Measurements from ENCODE around the gene LSM14B. TPM values are rescaled to one million over a fixed set of nuclear protein-coding genes. Genes with fewer than 3 reads are reported as not detected.

LSM14B gene
- total RNA-seq, 1 donor from 2014 or later = 23.3 TPM

GRCh38 chr20:62162765-62163484, 40.6 kb downstream of the LSM14B start:
- Histone ChIP-seq H3K27me3 (ENCODE audit: control insufficient read depth, insufficient read depth, low read length) (no peaks in the 10 kb centered on the region), H3K36me3 (ENCODE audit: control insufficient read depth, insufficient read depth, low read length) (no peaks in the 10 kb centered on the region), H3K4me3 (ENCODE audit: low read depth, low read length) (no peak overlapping the region)
- no peak for TF ChIP-seq CTCF (IDR thresholded peaks at IDR 0.05; ENCODE audit: insufficient read depth, low read length, poor library complexity, severe bottlenecking)
- no peak for DNase-seq (ENCODE audit: low read depth)

GRCh38 chr20:62163485-62163865, 41.2 kb downstream of the LSM14B start:
- no peak for DNase-seq (ENCODE audit: low read depth)
- Histone ChIP-seq H3K36me3 (ENCODE audit: control insufficient read depth, insufficient read depth, low read length) (no peaks in the 10 kb centered on the region), H3K4me3 (ENCODE audit: low read depth, low read length) (no peak overlapping the region), H3K27me3 (ENCODE audit: control insufficient read depth, insufficient read depth, low read length) (no peaks in the 10 kb centered on the region)
- no peak for TF ChIP-seq CTCF (IDR thresholded peaks at IDR 0.05; ENCODE audit: insufficient read depth, low read length, poor library complexity, severe bottlenecking)

GRCh38 chr20:62163986-62164762, 41.9 kb downstream of the LSM14B start:
- TF ChIP-seq CTCF (IDR thresholded peaks at IDR 0.05; ENCODE audit: insufficient read depth, low read length, poor library complexity, severe bottlenecking) = no peak
- no peaks in the 10 kb centered on the region for H3K36me3 ChIP-seq (ENCODE audit: control insufficient read depth, insufficient read depth, low read length)
- no peak overlapping the region for H3K4me3 ChIP-seq (ENCODE audit: low read depth, low read length)
- H3K27me3 ChIP-seq (ENCODE audit: control insufficient read depth, insufficient read depth, low read length) = no peaks in the 10 kb centered on the region
- no peak for DNase-seq (ENCODE audit: low read depth)

DNA sequence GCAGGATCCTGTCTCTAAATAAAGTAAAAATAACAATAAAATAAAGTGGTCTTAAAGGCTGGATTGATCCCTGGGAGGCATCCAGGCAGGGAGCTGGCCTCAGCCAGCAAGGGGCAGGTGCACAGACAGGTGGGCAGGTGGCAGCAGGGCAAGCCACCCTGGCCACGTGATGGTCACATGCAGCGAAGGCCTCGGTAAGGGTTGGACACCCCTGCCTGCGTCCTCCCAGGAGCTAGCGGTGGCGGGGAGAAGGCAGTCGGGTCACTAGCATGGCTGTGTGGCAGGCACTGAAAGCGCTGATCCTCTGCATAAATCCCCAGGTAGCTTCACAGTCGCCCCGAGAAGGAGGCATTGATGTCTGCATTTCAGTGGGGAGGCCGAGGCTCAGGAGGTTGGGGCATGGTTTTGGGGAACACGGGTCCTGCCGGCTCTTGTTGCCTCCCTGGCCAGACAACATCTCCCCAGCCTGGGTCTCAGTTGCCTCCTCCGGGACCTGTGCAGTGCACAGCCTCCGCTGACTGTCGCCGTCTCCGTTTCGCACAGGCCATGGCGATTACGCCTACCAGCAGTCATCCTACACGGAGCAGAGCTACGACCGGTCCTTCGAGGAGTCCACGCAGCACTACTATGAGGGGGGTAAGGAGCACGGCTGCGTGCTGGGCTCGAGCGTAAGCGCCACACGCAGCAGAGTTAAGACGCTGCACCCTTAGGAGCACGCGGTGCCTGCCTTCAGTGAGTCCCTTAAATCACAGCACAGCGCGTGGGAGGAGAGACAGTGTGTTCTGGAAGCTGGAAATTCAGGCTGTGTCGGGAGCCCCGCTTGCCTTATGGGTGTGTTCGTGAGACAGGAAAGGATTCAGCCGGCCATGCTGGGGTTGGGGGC, 42.8 kb downstream of the LSM14B start:
- TF ChIP-seq CTCF (IDR thresholded peaks at IDR 0.05; ENCODE audit: insufficient read depth, low read length, poor library complexity, severe bottlenecking) = no peak
- DNase-seq (ENCODE audit: low read depth) = no peak
- no peaks in the 10 kb centered on the region for H3K36me3 ChIP-seq (ENCODE audit: control insufficient read depth, insufficient read depth, low read length)
- H3K4me3 ChIP-seq (ENCODE audit: low read depth, low read length) = no peak overlapping the region
- H3K27me3 ChIP-seq (ENCODE audit: control insufficient read depth, insufficient read depth, low read length) = no peaks in the 10 kb centered on the region

- no peaks in the 10 kb centered on the region for H3K36me3 ChIP-seq (ENCODE audit: control insufficient read depth, insufficient read depth, low read length)
- no peak for DNase-seq (ENCODE audit: low read depth)
- TF ChIP-seq CTCF (IDR thresholded peaks at IDR 0.05; ENCODE audit: insufficient read depth, low read length, poor library complexity, severe bottlenecking) = no peak
- H3K27me3 ChIP-seq (ENCODE audit: control insufficient read depth, insufficient read depth, low read length) = no peaks in the 10 kb centered on the region
- no peak overlapping the region for H3K4me3 ChIP-seq (ENCODE audit: low read depth, low read length)
These were observed 43.6 kb downstream of the LSM14B start for GRCh38 chr20:62165762-62166399.
